NB4 (cell line): ENCODE results near the gene INVS.

Source experiments
- DNase-seq: peaks from one replicate; pipeline ENCODE4 v3.0.0; 2010; ENCODE audit warnings: low read depth
- H3K4me3 ChIP-seq: one replicate; pipeline ENCODE4 v1.5.1; 2011; ENCODE audit warnings: mild to moderate bottlenecking, low read depth, low read length, moderate library complexity
- CTCF ChIP-seq: IDR thresholded peaks from one replicate; pipeline ENCODE4 v1.5.1; 2012; ENCODE audit warnings: low read depth, low read length
- MAX ChIP-seq: IDR thresholded peaks from 2 replicates; pipeline ENCODE4 v1.6.1; 2011; ENCODE audit warnings: low read depth, low read length
- MYC ChIP-seq: IDR thresholded peaks from 2 replicates; pipeline ENCODE4 v1.6.1; 2011; ENCODE audit warnings: low read depth, low read length
- POLR2A ChIP-seq: IDR thresholded peaks from 2 replicates; pipeline ENCODE4 v1.6.1; 2011; ENCODE audit warnings: mild to moderate bottlenecking; ENCODE audit not compliant: insufficient read length; ENCODE audit errors: extremely low read depth

Gene INVS

GRCh38 chr9:100096378-100096916 is 2.6 kb upstream of the INVS start:
- H3K4me3 ChIP-seq = peak overlapping the region; percentile 99
- no peak for DNase-seq
- TF ChIP-seq MYC = no peak
- no peak for TF ChIP-seq CTCF
- TF ChIP-seq POLR2A = no peak
- no peak for TF ChIP-seq MAX

- TF ChIP-seq MYC (no peak), POLR2A (no peak), CTCF (no peak), MAX (no peak)
- DNase-seq = peak; percentile 64
- H3K4me3 ChIP-seq = peak overlapping the region; percentile 99
Measured at GRCh38 chr9:100098046-100098886, 777 bp upstream of the INVS start.

GRCh38 chr9:100099722-100100042 is 639 bp downstream of the INVS start:
- H3K4me3 ChIP-seq = peak overlapping the region; percentile 99
- DNase-seq = no peak
- TF ChIP-seq MAX = no peak
- TF ChIP-seq CTCF = no peak
- no peak for TF ChIP-seq MYC
- TF ChIP-seq POLR2A = no peak

- peak overlapping the region; percentile 99 for H3K4me3 ChIP-seq
- peak; percentile 13 for DNase-seq
Measured at GRCh38 chr9:100100146-100100667, 1.2 kb downstream of the INVS start.

GRCh38 chr9:100101608-100102007 is 2.6 kb downstream of the INVS start:
- TF ChIP-seq MYC (no peak), CTCF (no peak), POLR2A (no peak), MAX (no peak)
- no peak overlapping the region for H3K4me3 ChIP-seq
- no peak for DNase-seq

More at GRCh38 chr9:100100146-100100667, 1.2 kb downstream of the INVS start:
- TF ChIP-seq POLR2A (no peak), MAX (no peak), CTCF (no peak), MYC (no peak)
